ENCODE measurements around the gene ZNF19. TPM values are rescaled to one million over a fixed set of nuclear protein-coding genes. Genes with fewer than 3 reads are reported as not detected.

Gene ZNF19
- total and polyA plus RNA-seq, 2 of the 8 experiments (the other 6 are each of a cell fraction or from before 2014, with no cell fraction given): 1.5 to 3.5 TPM

GRCh38 chr16:71432906-71433305 lies 56.2 kb downstream of the ZNF19 start:
- DNase-seq (ENCODE audit: low read depth in 1 of 2, low spot score in 2 of 2) (no peak), FAIRE-seq (no peak)
- no peak for TF ChIP-seq PHF8 (conservative IDR thresholded peaks at IDR 0.05; ENCODE audit: low read depth, low read length)
- TF ChIP-seq GTF2F1 (IDR thresholded peaks at IDR 0.05; ENCODE audit: borderline replicate concordance, low read depth, low read length): no peak
- TF ChIP-seq SP4 (IDR thresholded peaks at IDR 0.05; ENCODE audit: low read length): no peak
- Histone ChIP-seq H3K27me3 (replicated peaks in 1 of 4; ENCODE audit: control insufficient read depth in 3 of 4, extremely low read depth in 1 of 4, insufficient read depth in 3 of 4, low read length in 3 of 4) (0 out of 7 replicates have a peak, but pooled peaks cover 0 to 3% (median 0%) of the 10 kb centered on the region in 4 experiments), H2AFZ (ENCODE audit: low read length) (no peak overlapping the region), H3K18ac (ENCODE audit: extremely low read depth, low read length) (no peak overlapping the region), H2BK15ac (ENCODE audit: low read length) (no peak overlapping the region), H3K4ac (replicated peaks; ENCODE audit: insufficient read length, low read depth, low read length) (no peak overlapping the region), H4K8ac (ENCODE audit: extremely low read depth, insufficient read depth, low read length) (no peak overlapping the region), H3K27ac (ENCODE audit: low read depth, low read length) (no peak overlapping the region), H3K4me2 (ENCODE audit: insufficient read depth in 1 of 2, low read depth in 2 of 2, low read length in 2 of 2) (no peak overlapping the region), H4K91ac (replicated peaks; ENCODE audit: insufficient read length, low read length) (no peak overlapping the region), H3K23ac (ENCODE audit: insufficient read length) (no peak overlapping the region), H3K14ac (ENCODE audit: insufficient read length) (no peak overlapping the region), H2BK5ac (ENCODE audit: low read depth, low read length) (no peak overlapping the region), H2AK5ac (ENCODE audit: low read depth, low read length) (no peak overlapping the region), H3K79me2 (ENCODE audit: control insufficient read depth in 1 of 2, insufficient read depth in 2 of 2, low read length in 2 of 2) (no peaks in the 10 kb centered on the region), H3K23me2 (ENCODE audit: low read depth, low read length) (no peaks in the 10 kb centered on the region), H2BK12ac (ENCODE audit: low read depth, low read length) (no peak overlapping the region), H3K4me3 (ENCODE audit: extremely low read depth in 1 of 4, insufficient read depth in 2 of 4, low read depth in 3 of 4, low read length in 4 of 4) (no peak overlapping the region), H3K56ac (replicated peaks; ENCODE audit: insufficient read length, low read depth, low read length) (no peak overlapping the region), H2BK20ac (ENCODE audit: low read length) (no peak overlapping the region), H2BK120ac (replicated peaks; ENCODE audit: low read depth, low read length) (no peak overlapping the region), H3K4me1 (replicated peaks in 1 of 4; ENCODE audit: control insufficient read depth in 3 of 4, insufficient read depth in 4 of 4, low read length in 3 of 4) (no peaks in the 10 kb centered on the region), H3K36me3 (ENCODE audit: control insufficient read depth in 2 of 4, insufficient read depth in 4 of 4, low read length in 3 of 4) (no peaks in the 10 kb centered on the region; a peak in 2 of 8 replicates), H4K20me1 (replicated peaks in 1 of 2; ENCODE audit: control insufficient read depth in 1 of 2, insufficient read depth in 2 of 2, low read length in 2 of 2) (no peaks in the 10 kb centered on the region), H4K5ac (ENCODE audit: insufficient read length, low read depth, low read length) (no peak overlapping the region), H3K9ac (replicated peaks in 1 of 4; ENCODE audit: extremely low read depth in 1 of 4, low read depth in 3 of 4, low read length in 3 of 4) (no peak overlapping the region), H3K9me3 (ENCODE audit: insufficient read depth in 2 of 2, low read depth in 1 of 2, low read length in 1 of 2) (no peaks in the 10 kb centered on the region), H3K79me1 (ENCODE audit: low read depth, low read length) (no peaks in the 10 kb centered on the region)
- CTCF ChIA-PET (ENCODE audit: partially characterized antibody): interaction anchor here (1.8 to 5.9 kb wide), 4 partner anchors 8 to 178 kb away, joined by 8 to 32 read pairs (median 14); no protein-coding TSS in a partner anchor
- POLR2A ChIA-PET (ENCODE audit: partially characterized antibody): no interaction called here
- WGBS, 2 experiments (ENCODE audit: extremely low coverage in 1 of 2, insufficient coverage in 1 of 2, insufficient read length in 1 of 2, insufficient replicate concordance in 2 of 2, low coverage in 1 of 2, low lambda C conversion rate in 2 of 2, missing lambda C conversion rate in 1 of 2): 82% methylated on average over 6 of the region's 6 CpGs; no CpG with 5 or more reads in 1 of the 2 experiments

Data from H1 (cell line).